Activated CD4-positive, alpha-beta T cell treated with anti-CD3 and anti-CD28 coated beads for 36 hours (primary cell): ENCODE measurements around the gene MYO18A. TPM values are rescaled to one million over a fixed set of nuclear protein-coding genes. Genes with fewer than 3 reads are reported as not detected.

Experiments used
- ATAC-seq: fragments of 200-7000 bp; cut with Tn5 transposase; one replicate; pipeline ENCODE4 v1.10.0; 2021; ENCODE audit warnings: mild to moderate bottlenecking, moderate library complexity
- CTCF ChIA-PET: fragments of 350-600 bp; sonication (Branson Sonifier 250); formaldehyde crosslinking; loops from one replicate; lab custom pipeline; 2021; ENCODE audit warnings: antibody characterized with exemption; lab: Charles Lee
- POLR2A ChIA-PET: fragments of 350-600 bp; sonication (Branson Sonifier 250); formaldehyde crosslinking; loops from one replicate; lab custom pipeline; 2021; ENCODE audit warnings: antibody characterized with exemption, inconsistent platforms; lab: Charles Lee
- DNase-seq: peaks from one replicate; pipeline ENCODE4 v3.0.0-alpha.2; 2020
- H3K27ac Mint-ChIP-seq: one replicate; pipeline ENCODE4 v1.8.0; 2021; ENCODE audit warnings: mixed read lengths
- H3K27me3 Mint-ChIP-seq: one replicate; pipeline ENCODE4 v1.8.0; 2021; ENCODE audit warnings: mixed read lengths
- H3K36me3 Mint-ChIP-seq: one replicate; pipeline ENCODE4 v1.8.0; 2021; ENCODE audit warnings: low read depth, mixed read lengths
- H3K4me1 Mint-ChIP-seq: one replicate; pipeline ENCODE4 v1.8.0; 2021; ENCODE audit warnings: mixed read lengths
- H3K4me3 Mint-ChIP-seq: one replicate; pipeline ENCODE4 v1.8.0; 2021; ENCODE audit warnings: mild to moderate bottlenecking, moderate library complexity, mixed read lengths
- H3K9me3 Mint-ChIP-seq: one replicate; pipeline ENCODE4 v1.8.0; 2021; ENCODE audit warnings: low read depth, mixed read lengths
- intact Hi-C, 2 experiments: fragments of 100-400 bp; cut with DNase I in 1 of 2; cut with micrococcal nuclease in 1 of 2; formaldehyde crosslinking; loops; one replicate each; pipeline versions ENCODE4 v1.14.2 to v1.15.1; 2022 to 2024; cut with DNase I, micrococcal nuclease
- total RNA-seq, 2 experiments: library from RNA; stranded (reverse); gene quantifications; one replicate each; pipeline ENCODE4 v1.2.3, GENCODE V29; 2021

Gene MYO18A
- total RNA-seq, 2 experiments from 2014 or later, result 31.9 to 38.2 TPM

GRCh38 chr17:29124925-29125273 is 55.3 kb downstream of the MYO18A start:
- DNase-seq, result no peak
- ATAC-seq, result no peak
- Mint-ChIP-seq H3K36me3 (no peaks in the 10 kb centered on the region), H3K27me3 (no peaks in the 10 kb centered on the region), H3K9me3 (no peaks in the 10 kb centered on the region), H3K4me1 (peaks cover 3% of the 10 kb centered on the region), H3K4me3 (no peak overlapping the region), H3K27ac (no peak overlapping the region)
- intact Hi-C loops, result loop anchor here (1.0 to 5.0 kb wide), 5 partner anchors 14 to 167 kb away; partner anchors contain the start of genes MYO18A (in 1 of the 2) and NUFIP2 (in 1 of the 2)
- CTCF ChIA-PET, result interaction anchor here (0.5 to 5.1 kb wide), 22 partner anchors 8 to 412 kb away, joined by 3 to 88 read pairs (median 8); partner anchors contain the start of genes MYO18A and NUFIP2
- POLR2A ChIA-PET, result interaction anchor here (1.3 to 1.4 kb wide), 2 partner anchors 20 to 24 kb away, joined by 3 to 4 read pairs; no protein-coding TSS in a partner anchor

- DNase-seq, result peak; percentile 61
- Mint-ChIP-seq H3K36me3 (no peaks in the 10 kb centered on the region), H3K4me3 (no peak overlapping the region), H3K27me3 (no peaks in the 10 kb centered on the region), H3K4me1 (peaks cover 3% of the 10 kb centered on the region), H3K9me3 (no peaks in the 10 kb centered on the region), H3K27ac (no peak overlapping the region)
- peak; percentile 98 for ATAC-seq
- ChIA-PET CTCF (interaction anchor here (0.5 to 5.1 kb wide), 45 partner anchors 9 to 993 kb away, joined by 3 to 88 read pairs (median 4); partner anchors contain the start of genes MYO18A, NSRP1 and NUFIP2), POLR2A (interaction anchor here (0.9 to 1.5 kb wide), 4 partner anchors 13 to 25 kb away, joined by 3 to 7 read pairs (median 4); no protein-coding TSS in a partner anchor)
- intact Hi-C loops, result loop anchor here (1.0 to 5.0 kb wide), 5 partner anchors 14 to 168 kb away; partner anchors contain the start of genes MYO18A (in 1 of the 2) and NUFIP2 (in 1 of the 2)
These were observed 55.9 kb downstream of the MYO18A start for GRCh38 chr17:29124135-29124924.

GRCh38 chr17:29123111-29123510 is 57.1 kb downstream of the MYO18A start:
- ChIA-PET CTCF (interaction anchor here (1.2 to 5.1 kb wide), 10 partner anchors 8 to 170 kb away, joined by 4 to 88 read pairs (median 16); no protein-coding TSS in a partner anchor), POLR2A (interaction anchor here (1.5 kb wide), 1 partner anchor 14 kb away, joined by 7 read pairs; no protein-coding TSS in a partner anchor)
- Mint-ChIP-seq H3K27ac (no peak overlapping the region), H3K4me3 (no peak overlapping the region), H3K9me3 (no peaks in the 10 kb centered on the region), H3K27me3 (no peaks in the 10 kb centered on the region), H3K4me1 (peaks cover 3% of the 10 kb centered on the region), H3K36me3 (peaks cover 2% of the 10 kb centered on the region)
- ATAC-seq (no peak), DNase-seq (no peak)
- intact Hi-C loops, result loop anchor here in 1 of 2 experiments (5.0 kb wide), 1 partner anchor 169 kb away; the partner anchor contains the start of gene NUFIP2

GRCh38 chr17:29121442-29121841 is 58.8 kb downstream of the MYO18A start:
- Mint-ChIP-seq H3K27ac (no peak overlapping the region), H3K4me1 (peaks cover 7% of the 10 kb centered on the region), H3K27me3 (no peaks in the 10 kb centered on the region), H3K9me3 (no peaks in the 10 kb centered on the region), H3K4me3 (no peak overlapping the region), H3K36me3 (peaks cover 2% of the 10 kb centered on the region)
- intact Hi-C loops, result loop anchor here in 1 of 2 experiments (5.0 kb wide), 1 partner anchor 171 kb away; the partner anchor contains the start of gene NUFIP2
- ChIA-PET CTCF (interaction anchor here (0.6 to 7.7 kb wide), 5 partner anchors 8 to 159 kb away, joined by 3 to 199 read pairs (median 5); no protein-coding TSS in a partner anchor), POLR2A (no interaction called here)
- DNase-seq (no peak), ATAC-seq (no peak)

GRCh38 chr17:29120433-29120832 is 59.8 kb downstream of the MYO18A start:
- intact Hi-C loops, result loop anchor here in 1 of 2 experiments (5.0 kb wide), 1 partner anchor 172 kb away; the partner anchor contains the start of gene NUFIP2
- Mint-ChIP-seq H3K36me3 (peaks cover 2% of the 10 kb centered on the region), H3K27ac (no peak overlapping the region), H3K4me1 (peaks cover 7% of the 10 kb centered on the region), H3K27me3 (no peaks in the 10 kb centered on the region), H3K4me3 (no peak overlapping the region), H3K9me3 (no peaks in the 10 kb centered on the region)
- no peak for DNase-seq
- ATAC-seq, result no peak
- ChIA-PET CTCF (interaction anchor here (0.8 to 7.7 kb wide), 6 partner anchors 9 to 158 kb away, joined by 3 to 199 read pairs (median 4); no protein-coding TSS in a partner anchor), POLR2A (no interaction called here)

GRCh38 chr17:29119265-29119664 is 60.9 kb downstream of the MYO18A start:
- ATAC-seq, result no peak
- H3K4me3 Mint-ChIP-seq, result no peak overlapping the region
- H3K27ac Mint-ChIP-seq, result no peak overlapping the region
- no peaks in the 10 kb centered on the region for H3K9me3 Mint-ChIP-seq
- POLR2A ChIA-PET, result no interaction called here
- H3K36me3 Mint-ChIP-seq, result peaks cover 2% of the 10 kb centered on the region
- intact Hi-C loops, result loop anchor here in 1 of 2 experiments (10.0 kb wide), 2 partner anchors 394 to 474 kb away; partner anchors contain the start of genes BLTP2, NEK8 and TLCD1
- peaks cover 6% of the 10 kb centered on the region for H3K4me1 Mint-ChIP-seq
- no peaks in the 10 kb centered on the region for H3K27me3 Mint-ChIP-seq
- CTCF ChIA-PET, result interaction anchor here (0.6 to 7.7 kb wide), 11 partner anchors 15 to 157 kb away, joined by 3 to 199 read pairs (median 4); no protein-coding TSS in a partner anchor
- DNase-seq, result no peak

- intact Hi-C loops, result loop anchor here (1.0 to 10.0 kb wide), 5 partner anchors 152 to 472 kb away; partner anchors contain the start of genes TLCD1 (in 2 of the 2), BLTP2 (in 1 of the 2) and NEK8 (in 1 of the 2)
- peak; percentile 88 for ATAC-seq
- Mint-ChIP-seq H3K4me1 (peaks cover 5% of the 10 kb centered on the region), H3K36me3 (peaks cover 2% of the 10 kb centered on the region), H3K9me3 (no peaks in the 10 kb centered on the region), H3K4me3 (no peak overlapping the region), H3K27me3 (no peaks in the 10 kb centered on the region), H3K27ac (no peak overlapping the region)
- POLR2A ChIA-PET, result interaction anchor here (0.6 to 1.7 kb wide), 7 partner anchors 9 to 390 kb away, joined by 3 to 6 read pairs (median 3); no protein-coding TSS in a partner anchor
- peak; percentile 90 for DNase-seq
- CTCF ChIA-PET, result interaction anchor here (0.6 to 7.7 kb wide), 81 partner anchors 8 to 1425 kb away, joined by 3 to 199 read pairs (median 5); partner anchors contain the start of genes MYO18A, PHF12 and TLCD1
These were observed 63.1 kb downstream of the MYO18A start for GRCh38 chr17:29116804-29117753.

GRCh38 chr17:29115961-29116803 is 64.0 kb downstream of the MYO18A start:
- no peaks in the 10 kb centered on the region for H3K9me3 Mint-ChIP-seq
- H3K4me1 Mint-ChIP-seq, result peaks cover 5% of the 10 kb centered on the region
- ATAC-seq, result peak; percentile 70
- intact Hi-C loops, result loop anchor here (2.0 to 10.0 kb wide), 3 partner anchors 389 to 471 kb away; partner anchors contain the start of genes TLCD1 (in 2 of the 2), BLTP2 (in 1 of the 2) and NEK8 (in 1 of the 2)
- ChIA-PET CTCF (interaction anchor here (0.6 to 7.7 kb wide), 82 partner anchors 9 to 472 kb away, joined by 3 to 199 read pairs (median 4); partner anchors contain the start of genes MYO18A, PHF12 and TLCD1), POLR2A (interaction anchor here (0.6 to 1.7 kb wide), 6 partner anchors 8 to 389 kb away, joined by 3 to 6 read pairs (median 4); no protein-coding TSS in a partner anchor)
- DNase-seq, result peak; percentile 76
- peaks cover 6% of the 10 kb centered on the region for H3K36me3 Mint-ChIP-seq
- no peak overlapping the region for H3K4me3 Mint-ChIP-seq
- no peak overlapping the region for H3K27ac Mint-ChIP-seq
- H3K27me3 Mint-ChIP-seq, result no peaks in the 10 kb centered on the region

- Mint-ChIP-seq H3K4me1 (peaks cover 5% of the 10 kb centered on the region), H3K36me3 (peaks cover 11% of the 10 kb centered on the region), H3K4me3 (no peak overlapping the region), H3K27ac (no peak overlapping the region), H3K27me3 (no peaks in the 10 kb centered on the region), H3K9me3 (no peaks in the 10 kb centered on the region)
- CTCF ChIA-PET, result interaction anchor here (0.6 to 7.7 kb wide), 33 partner anchors 10 to 472 kb away, joined by 3 to 199 read pairs (median 10); partner anchors contain the start of genes MYO18A, PHF12 and TLCD1
- no peak for ATAC-seq
- intact Hi-C loops, result loop anchor here in 1 of 2 experiments (10.0 kb wide), 2 partner anchors 391 to 471 kb away; partner anchors contain the start of genes BLTP2, NEK8 and TLCD1
- no peak for DNase-seq
- POLR2A ChIA-PET, result interaction anchor here (0.9 to 1.1 kb wide), 2 partner anchors 137 to 150 kb away, joined by 3 read pairs; no protein-coding TSS in a partner anchor
These were observed 64.8 kb downstream of the MYO18A start for GRCh38 chr17:29115435-29115834.
